ENCODE measurements around the gene OR9G1. TPM values are rescaled to one million over a fixed set of nuclear protein-coding genes. Genes with fewer than 3 reads are reported as not detected.
"Not testable (repeated sequence)": the region's sequence is repeated elsewhere in the genome, so short reads cannot be mapped to it uniquely, and the experiment has no call there.

OR9G1 gene, protein sequence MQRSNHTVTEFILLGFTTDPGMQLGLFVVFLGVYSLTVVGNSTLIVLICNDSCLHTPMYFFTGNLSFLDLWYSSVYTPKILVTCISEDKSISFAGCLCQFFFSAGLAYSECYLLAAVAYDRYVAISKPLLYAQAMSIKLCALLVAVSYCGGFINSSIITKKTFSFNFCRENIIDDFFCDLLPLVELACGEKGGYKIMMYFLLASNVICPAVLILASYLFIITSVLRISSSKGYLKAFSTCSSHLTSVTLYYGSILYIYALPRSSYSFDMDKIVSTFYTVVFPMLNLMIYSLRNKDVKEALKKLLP
- not detected for total RNA-seq

DNA sequence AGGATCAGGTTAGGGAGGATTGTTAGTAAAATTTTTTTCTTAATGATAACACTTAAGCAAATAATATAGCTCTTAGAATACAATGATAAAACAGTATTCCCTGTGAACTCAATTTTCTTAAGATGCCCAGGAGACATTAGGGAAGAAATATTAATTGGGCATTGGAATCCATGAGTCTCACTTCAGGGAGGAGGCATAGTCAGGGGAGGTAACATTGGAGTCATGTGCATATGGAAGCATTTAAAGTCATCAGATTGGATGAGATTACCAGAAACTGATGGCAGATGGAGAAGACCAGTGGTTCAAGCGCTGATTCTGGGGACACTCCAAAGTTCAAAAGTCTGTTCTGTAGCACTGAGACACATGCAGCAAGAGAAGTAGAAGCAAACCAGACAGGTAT lies at the start of gene OR9G1:
OR9G1 (plus strand) TSS at position 301 of the 400 bp plus-strand sequence. CDS start 1,293 bp downstream, outside the sequence.
- ATAC-seq (no peak), DNase-seq (ENCODE audit: low spot score) (no peak)

DNA sequence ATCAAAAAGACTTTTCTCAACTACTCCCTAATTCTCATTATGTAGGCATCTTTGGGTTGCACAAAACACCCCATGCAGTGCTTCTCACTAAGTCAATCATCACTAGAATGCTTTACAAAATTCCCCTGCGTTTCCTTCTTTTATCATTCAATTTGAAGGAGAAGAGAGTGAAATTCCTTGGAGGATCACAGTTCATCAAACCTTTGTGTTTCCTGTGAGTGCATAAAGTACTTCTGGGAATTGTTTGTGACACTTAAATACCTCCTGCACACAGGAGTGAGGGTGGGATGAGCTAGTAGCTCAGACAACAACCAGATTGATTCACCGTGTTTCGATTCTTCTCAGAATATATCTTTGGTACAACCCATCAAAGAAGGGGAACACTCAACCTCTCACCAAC lies 39.1 kb upstream of the OR9G1 start:
- ATAC-seq: no peak

DNA sequence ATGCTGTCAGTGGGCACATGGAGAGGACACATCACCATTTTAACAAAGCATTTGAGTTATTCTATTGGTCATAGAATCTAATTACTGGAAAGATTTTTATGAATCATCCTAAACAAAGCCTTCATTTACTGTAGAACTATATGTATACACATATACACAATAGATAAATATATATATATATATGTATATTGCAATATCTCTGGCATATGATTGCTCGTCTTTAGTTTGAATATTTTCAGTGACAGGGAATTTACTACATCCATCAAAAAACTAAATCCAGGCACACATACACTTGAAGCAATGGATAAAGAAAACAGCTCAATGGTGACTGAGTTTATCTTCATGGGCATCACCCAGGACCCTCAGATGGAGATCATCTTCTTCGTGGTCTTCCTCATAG lies 35.5 kb upstream of the OR9G1 start, which contains the start of gene OR5AR1:
OR5AR1 (plus strand) TSS at position 301 of the 400 bp plus-strand sequence; CDS start at position 301, 0 bp downstream.
- ATAC-seq (no peak), DNase-seq (ENCODE audit: low spot score) (no peak)

More for the DNA sequence above, 39.1 kb upstream of the OR9G1 start:
- DNase-seq (ENCODE audit: low spot score): no peak

DNA sequence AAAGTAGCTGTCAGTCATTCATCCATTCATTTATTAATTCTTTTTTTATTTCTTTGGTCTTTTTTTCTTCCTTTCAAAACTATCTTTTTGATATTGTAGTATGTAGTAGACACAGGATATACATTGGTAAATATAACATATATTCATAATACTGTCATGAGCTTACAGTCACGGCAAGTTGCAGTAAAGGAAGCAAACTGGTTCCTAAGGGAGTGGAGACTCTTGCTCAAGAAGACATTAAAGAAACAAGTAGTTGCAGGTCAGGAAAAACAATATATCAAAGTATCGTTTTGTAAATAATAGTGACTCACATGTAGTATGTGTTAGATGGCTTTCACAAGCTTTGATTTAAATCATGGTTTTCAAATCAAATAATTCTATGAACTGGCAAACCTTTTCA lies 27.9 kb upstream of the OR9G1 start:
- DNase-seq (ENCODE audit: low spot score) (no peak), ATAC-seq (no peak)

DNA sequence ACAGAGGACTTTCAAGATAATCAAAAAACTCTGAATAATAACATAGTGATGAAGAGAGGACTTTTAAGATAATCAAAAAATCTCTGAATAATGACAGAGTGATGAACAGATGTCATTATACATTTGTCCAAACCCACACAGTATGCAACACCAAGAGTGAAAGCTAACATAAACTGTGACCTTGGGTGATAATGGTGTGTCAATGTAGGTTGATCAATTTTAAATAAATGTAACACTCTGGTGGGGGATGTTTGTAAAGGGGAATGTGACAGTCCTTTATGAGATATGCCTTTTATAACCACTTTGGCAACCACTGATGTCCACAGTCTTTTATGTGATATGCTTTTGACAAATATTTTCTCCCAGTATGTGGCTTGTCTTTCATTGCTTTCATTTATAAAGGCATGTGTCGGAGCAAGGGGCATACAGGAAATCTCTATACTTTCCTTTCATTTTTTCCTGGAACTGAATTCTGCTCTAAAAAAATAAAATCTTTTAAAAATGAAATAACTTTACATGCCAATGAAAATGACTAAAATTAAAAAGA lies 10.3 kb upstream of the OR9G1 start:
- no peak for ATAC-seq
- no peak for DNase-seq (ENCODE audit: low spot score)

DNA sequence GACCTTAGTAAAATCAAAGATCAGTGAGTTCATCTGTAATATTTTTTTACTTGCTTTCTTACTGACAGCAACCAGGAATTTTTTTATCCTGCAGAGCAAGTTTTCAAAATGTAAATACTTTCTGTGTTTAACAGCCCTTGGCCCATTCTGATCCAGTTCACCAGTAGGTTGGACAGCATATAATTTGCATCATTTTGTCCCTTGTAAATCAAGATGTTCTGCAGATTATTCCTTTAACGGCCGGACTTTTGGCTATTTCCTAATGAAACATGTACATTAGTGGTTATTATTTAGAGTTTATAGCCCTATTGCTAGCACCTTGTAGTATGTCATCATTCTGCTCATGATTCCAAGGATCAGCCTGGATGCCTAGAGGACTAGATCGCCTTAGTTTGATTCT lies 7.7 kb upstream of the OR9G1 start:
- ATAC-seq: not testable (repeated sequence)

DNA sequence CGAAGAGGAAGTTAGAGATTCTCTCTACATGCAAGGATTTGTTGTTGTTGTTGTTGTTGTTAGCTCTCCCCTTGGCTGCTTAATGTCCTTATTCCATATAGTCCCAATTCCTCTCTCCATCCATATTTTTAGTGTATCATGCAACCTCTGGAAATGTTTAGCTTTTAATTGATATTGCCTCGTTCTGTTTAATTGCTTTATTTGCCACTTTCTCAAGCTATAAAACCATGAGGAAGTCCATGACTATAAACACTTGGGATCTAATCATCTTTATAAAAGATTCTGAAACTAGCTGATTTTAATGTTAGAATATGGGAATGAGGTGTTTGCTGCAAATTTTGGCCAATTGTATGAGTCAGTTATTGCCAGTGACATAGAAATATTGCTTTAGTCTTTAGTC lies 5.5 kb upstream of the OR9G1 start:
- no peak for DNase-seq (ENCODE audit: low spot score)
- no peak for ATAC-seq

More for the DNA sequence above, 7.7 kb upstream of the OR9G1 start:
- DNase-seq (ENCODE audit: low spot score): not testable (repeated sequence)

DNA sequence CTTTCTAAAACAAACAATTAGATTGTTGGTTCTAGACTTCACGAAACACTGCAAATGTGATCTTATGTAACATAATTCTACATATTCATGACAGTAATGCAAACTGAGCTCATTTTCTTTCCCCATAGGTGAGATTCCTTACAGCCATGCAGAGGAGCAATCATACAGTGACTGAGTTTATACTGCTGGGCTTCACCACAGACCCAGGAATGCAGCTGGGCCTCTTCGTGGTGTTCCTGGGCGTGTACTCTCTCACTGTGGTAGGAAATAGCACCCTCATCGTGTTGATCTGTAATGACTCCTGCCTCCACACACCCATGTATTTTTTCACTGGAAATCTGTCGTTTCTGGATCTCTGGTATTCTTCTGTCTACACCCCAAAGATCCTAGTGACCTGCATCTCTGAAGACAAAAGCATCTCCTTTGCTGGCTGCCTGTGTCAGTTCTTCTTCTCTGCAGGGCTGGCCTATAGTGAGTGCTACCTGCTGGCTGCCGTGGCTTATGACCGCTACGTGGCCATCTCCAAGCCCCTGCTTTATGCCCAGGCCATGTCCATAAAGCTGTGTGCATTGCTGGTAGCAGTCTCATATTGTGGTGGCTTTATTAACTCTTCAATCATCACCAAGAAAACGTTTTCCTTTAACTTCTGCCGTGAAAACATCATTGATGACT lies 1.5 kb downstream of the OR9G1 start:
- no peak for ATAC-seq
- no peak for DNase-seq (ENCODE audit: low spot score)

DNA sequence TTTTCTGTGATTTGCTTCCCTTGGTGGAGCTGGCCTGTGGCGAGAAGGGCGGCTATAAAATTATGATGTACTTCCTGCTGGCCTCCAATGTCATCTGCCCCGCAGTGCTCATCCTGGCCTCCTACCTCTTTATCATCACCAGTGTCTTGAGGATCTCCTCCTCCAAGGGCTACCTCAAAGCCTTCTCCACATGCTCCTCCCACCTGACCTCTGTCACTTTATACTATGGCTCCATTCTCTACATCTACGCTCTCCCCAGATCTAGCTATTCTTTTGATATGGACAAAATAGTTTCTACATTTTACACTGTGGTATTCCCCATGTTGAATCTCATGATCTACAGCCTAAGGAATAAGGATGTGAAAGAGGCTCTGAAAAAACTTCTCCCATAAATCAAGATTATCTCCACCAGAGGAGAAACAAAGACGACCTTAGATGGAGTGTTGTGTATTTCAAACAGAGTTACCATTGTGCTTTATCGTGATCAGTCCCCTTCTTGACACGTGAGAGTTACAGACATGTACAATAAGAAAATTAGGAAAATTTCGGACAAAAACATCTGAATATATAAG lies 2.1 kb downstream of the OR9G1 start:
- ATAC-seq (no peak), DNase-seq (ENCODE audit: low spot score) (no peak)

DNA sequence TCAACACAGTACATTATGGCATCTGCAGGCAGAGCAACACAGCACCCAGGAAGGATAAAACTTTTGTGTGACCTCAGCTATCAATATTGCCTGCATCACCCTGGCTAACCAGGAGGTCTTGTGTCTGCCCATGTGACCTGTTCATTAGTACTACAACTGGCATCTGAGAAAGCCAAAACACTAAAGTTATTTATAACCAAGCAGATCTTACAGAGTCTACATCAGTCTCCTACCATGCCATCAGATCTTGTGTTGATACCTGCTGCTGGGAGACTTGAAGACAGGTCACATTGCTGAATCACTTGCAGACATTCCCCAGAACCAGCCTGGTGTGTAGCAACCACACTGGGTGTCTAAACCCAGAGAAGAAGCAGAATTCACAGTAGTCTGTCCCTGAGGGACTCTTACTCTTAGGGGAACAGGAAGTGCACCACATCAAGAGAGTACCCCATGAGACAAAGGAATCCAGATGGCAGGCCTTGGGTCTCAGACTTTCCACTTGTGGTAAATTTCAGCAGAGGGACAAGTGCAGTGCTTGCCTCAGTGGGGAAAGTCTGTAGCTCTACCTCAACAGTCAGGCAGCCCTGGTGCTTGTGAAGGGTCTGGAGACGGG lies 7.0 kb downstream of the OR9G1 start:
- no peak for ATAC-seq
- DNase-seq (ENCODE audit: low spot score): no peak

DNA sequence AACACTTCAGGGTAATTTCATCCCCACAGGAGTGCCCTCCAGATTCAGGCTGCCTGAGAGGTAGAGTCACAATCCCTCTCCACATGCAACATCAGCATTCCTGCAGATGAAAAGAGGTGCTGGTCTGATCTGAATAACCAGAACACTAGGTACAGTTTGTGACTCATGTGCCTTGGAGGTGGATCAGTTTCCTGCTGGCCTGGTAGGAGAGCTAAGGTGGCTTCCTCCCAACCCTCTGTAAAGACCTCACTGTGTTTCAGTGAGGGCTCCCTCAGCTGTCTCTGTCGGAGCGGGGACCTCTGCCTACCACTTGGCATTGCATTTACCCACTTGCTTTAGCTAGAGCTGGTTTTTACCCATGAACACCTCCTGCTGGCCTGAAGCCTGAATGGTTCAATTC lies 7.6 kb downstream of the OR9G1 start:
- DNase-seq (ENCODE audit: low spot score) (no peak), ATAC-seq (no peak)

DNA sequence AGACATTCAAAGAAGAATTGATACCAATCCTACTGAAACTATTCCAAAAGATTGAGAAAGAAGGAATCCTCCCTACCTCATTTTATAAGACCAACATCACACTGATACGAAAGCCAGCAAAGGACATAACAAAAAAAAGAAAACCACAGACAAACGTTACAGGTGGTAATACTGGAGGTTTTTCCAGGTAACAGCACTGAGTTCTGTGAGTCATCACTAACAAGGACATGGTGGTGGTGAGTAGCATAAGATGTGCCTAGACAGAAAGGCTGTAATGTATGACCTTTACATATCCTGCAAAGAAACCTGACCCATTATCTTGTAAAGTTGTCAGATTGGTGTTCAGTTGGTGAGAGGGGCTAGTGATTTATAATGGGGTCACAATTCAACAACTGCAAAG lies 15.3 kb downstream of the OR9G1 start:
- DNase-seq (ENCODE audit: low spot score): no peak
- no peak for ATAC-seq

DNA sequence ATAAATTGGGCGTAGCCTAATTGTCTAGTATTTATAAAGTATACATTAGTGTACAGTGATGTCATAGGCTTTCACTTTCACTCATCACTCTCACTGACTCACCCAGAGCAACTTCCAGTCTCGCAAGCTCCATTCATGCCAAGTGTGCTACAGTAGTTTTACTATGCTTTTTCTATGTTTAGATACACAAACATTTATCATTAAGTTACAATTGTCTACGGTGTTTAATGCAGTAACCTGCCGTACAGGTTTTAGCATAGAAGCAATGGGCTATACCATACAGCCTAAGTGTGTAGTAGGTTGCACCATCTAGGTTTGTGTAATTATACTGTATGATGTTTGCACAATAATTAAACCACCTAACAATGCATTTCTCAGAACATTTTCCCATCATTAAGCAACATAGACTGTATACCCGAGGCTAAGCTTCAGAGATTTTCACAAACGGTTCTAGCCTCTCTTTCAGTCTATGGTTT lies 17.5 kb downstream of the OR9G1 start:
- no peak for ATAC-seq
- no peak for DNase-seq (ENCODE audit: low spot score)

DNA sequence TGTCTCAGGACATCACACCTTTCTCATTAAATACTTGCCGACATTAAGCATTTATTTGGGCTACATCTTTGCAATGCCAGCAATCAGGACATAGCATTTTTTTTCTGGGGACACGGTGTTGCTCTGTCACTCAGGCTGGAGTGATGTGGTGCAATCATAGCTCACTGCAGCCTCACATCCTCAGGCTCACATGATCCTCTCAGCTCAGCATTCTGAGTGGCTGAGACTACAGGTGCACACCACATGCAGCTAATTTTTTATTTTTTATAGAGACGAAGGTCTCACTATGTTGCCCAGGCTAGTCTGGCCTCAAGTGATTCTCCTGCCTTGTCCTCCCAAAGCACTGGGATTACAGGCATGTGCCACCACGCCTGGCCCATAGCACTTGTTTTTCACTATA lies 21.6 kb downstream of the OR9G1 start:
- ATAC-seq: no peak
- no peak for DNase-seq (ENCODE audit: low spot score)

DNA sequence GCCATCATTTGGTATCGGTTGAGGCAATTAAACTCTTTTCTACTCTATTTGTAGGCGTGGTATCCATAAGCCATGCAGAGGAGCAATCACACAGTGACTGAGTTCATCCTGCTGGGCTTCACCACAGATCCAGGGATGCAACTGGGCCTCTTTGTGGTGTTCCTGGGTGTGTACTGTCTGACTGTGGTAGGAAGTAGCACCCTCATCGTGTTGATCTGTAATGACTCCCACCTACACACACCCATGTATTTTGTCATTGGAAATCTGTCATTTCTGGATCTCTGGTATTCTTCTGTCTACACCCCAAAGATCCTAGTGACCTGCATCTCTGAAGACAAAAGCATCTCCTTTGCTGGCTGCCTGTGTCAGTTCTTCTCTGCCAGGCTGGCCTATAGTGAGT lies 41.2 kb downstream of the OR9G1 start:
- DNase-seq (ENCODE audit: low spot score) (no peak), ATAC-seq (no peak)

DNA sequence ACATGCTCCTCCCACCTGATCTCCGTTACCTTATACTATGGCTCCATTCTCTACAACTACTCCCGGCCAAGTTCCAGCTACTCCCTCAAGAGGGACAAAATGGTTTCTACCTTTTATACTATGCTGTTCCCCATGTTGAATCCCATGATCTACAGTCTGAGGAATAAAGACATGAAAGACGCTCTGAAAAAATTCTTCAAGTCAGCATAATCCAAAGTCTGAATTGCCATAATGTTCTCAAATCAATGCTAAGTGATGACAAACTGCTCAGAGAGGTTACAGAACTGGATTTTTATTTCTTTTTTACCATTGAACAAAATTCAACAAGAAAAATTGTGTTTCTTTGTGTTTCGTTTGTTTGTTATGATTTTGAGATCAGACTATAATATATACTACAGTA lies 42.0 kb downstream of the OR9G1 start:
- ATAC-seq: no peak
- DNase-seq (ENCODE audit: low spot score): no peak

DNA sequence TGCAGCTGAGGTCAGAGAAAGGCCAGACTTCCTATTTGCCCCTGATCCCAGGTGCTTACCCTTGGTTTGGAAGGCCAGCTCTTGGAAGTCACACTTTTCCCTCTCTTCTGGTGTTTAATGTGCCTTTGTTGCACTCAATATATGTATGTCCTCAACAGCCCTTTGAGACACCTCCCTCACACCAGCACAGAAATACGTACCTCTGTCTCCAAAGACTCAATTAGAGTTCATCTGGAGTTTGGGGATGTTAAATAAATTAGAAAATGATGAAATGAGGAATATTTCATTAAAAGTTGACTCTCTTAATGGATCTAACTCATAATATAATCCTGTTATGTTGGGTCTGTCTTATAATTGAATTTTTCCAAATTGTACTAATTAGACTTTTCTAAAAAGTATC lies 49.7 kb downstream of the OR9G1 start, which contains the start of gene OR9G4:
OR9G4 (minus strand) TSS at position 101 of the 400 bp plus-strand sequence. CDS start 4,931 bp downstream, outside the sequence.
- ATAC-seq (no peak), DNase-seq (ENCODE audit: low spot score) (no peak)

DNA sequence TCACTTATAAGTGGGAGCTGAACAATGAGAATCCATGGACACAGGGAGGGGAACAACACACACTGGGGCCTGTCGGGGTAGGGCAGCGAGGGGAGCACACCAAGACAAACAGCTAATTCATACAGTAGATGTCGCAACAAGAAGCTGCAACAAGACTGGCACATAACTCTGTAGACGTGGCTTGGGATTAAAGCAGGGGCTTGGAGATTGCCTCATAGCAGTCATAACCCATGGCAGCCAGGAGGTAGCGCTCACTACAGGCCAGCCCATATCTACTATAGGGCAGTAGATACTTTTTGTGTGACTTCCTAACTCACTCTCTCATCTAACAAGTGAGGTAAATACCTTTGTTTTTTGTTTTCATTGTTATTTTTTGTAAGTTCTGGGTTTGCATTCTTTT lies 51.3 kb downstream of the OR9G1 start:
- no peak for DNase-seq (ENCODE audit: low spot score)
- ATAC-seq: no peak

DNA sequence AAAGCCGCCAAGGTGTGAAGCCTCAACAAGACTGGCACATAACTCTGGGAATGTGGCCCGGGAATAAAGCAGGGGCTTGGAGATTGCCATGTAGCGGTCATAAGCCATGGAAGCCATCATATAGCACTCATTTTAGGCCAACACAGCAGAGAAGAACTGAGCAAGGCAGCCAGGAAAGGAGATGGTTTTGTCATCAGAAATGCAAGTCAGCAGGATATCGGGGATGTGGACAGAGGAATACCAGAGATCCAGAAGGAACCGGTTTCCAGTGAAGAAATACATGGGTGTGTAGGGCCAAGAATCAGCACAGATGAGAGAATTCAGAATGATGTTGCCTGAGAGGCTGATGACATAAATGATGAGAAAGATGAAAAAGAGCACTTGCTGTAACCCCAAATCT lies 52.6 kb downstream of the OR9G1 start:
- DNase-seq (ENCODE audit: low spot score) (no peak), ATAC-seq (no peak)
